OCI-LY3 (cell line): ENCODE data around the gene UBE2S.
"Not testable (repeated sequence)": the region's sequence is repeated elsewhere in the genome, so short reads cannot be mapped to it uniquely, and the experiment has no call there.

Experiments used
- H2AFZ ChIP-seq: fragments of 200-600, 300-600 bp; shearing (Covaris generic); 2 replicates; pipeline ENCODE4 v1.6.0; 2014; ENCODE audit warnings: antibody characterized with exemption, low read depth, low read length
- H3K27ac ChIP-seq: fragments of 200-600, 300-600 bp; sonication (generic); 2 replicates; pipeline ENCODE4 v1.5.1; 2014; ENCODE audit warnings: mild to moderate bottlenecking, low read length, moderate library complexity, mixed read lengths
- H3K27me3 ChIP-seq: fragments of 200-600, 300-600 bp; sonication (generic); 2 replicates; pipeline ENCODE4 v1.6.1; 2014; ENCODE audit warnings: low read depth, low read length, mixed read lengths
- H3K36me3 ChIP-seq: fragments of 200-600, 300-600 bp; sonication (generic); replicated peaks from 2 replicates; pipeline ENCODE3; 2014; ENCODE audit warnings: low read depth, low read length, mixed read lengths
- H3K4me1 ChIP-seq: fragments of 300-600, 200-600 bp; sonication (generic); 2 replicates; pipeline ENCODE4 v1.6.1; 2014; ENCODE audit warnings: low read length, mixed read lengths
- H3K4me2 ChIP-seq: fragments of 200-600, 300-600 bp; sonication (generic); 2 replicates; pipeline ENCODE4 v1.6.1; 2014; ENCODE audit warnings: low read length, mixed read lengths
- H3K4me3 ChIP-seq: fragments of 300-600, 200-600 bp; sonication (generic); 2 replicates; pipeline ENCODE4 v1.5.1; 2014; ENCODE audit warnings: antibody characterized with exemption, mild to moderate bottlenecking, low read length, moderate library complexity
- H3K79me2 ChIP-seq: fragments of 300-600, 200-600 bp; shearing (Covaris generic); 2 replicates; pipeline ENCODE4 v1.6.1; 2014; ENCODE audit warnings: mild to moderate bottlenecking, low read length, mixed read lengths
- H3K9ac ChIP-seq: fragments of 300-600, 200-600 bp; shearing (Covaris generic); 2 replicates; pipeline ENCODE4 v1.6.0; 2014; ENCODE audit warnings: mild to moderate bottlenecking, low read length, moderate library complexity
- H3K9me3 ChIP-seq: fragments of 200-600, 300-600 bp; shearing (Covaris generic); 2 replicates; pipeline ENCODE4 v1.6.1; 2014; ENCODE audit warnings: low read length, mixed read lengths; ENCODE audit not compliant: insufficient read depth
- H4K20me1 ChIP-seq: fragments of 200-600, 300-600 bp; sonication (generic); 2 replicates; pipeline ENCODE4 v1.6.1; 2016; ENCODE audit warnings: low read length, mixed read lengths; ENCODE audit not compliant: insufficient read depth
- EZH2phosphoT487 ChIP-seq: fragments of 200-600 bp; shearing (Covaris generic); IDR thresholded peaks from 2 replicates; pipeline ENCODE4 v1.6.1; 2018; ENCODE audit warnings: antibody characterized with exemption, mixed run types, low read depth
- TF ChIP-seq, protein P1 (sequence below): fragments of 200-600, 300-600 bp; sonication (generic); IDR thresholded peaks from 2 replicates; pipeline ENCODE4 v1.5.1; 2014; ENCODE audit warnings: antibody characterized with exemption, low read length, low read depth

The UBE2S gene

DNA sequence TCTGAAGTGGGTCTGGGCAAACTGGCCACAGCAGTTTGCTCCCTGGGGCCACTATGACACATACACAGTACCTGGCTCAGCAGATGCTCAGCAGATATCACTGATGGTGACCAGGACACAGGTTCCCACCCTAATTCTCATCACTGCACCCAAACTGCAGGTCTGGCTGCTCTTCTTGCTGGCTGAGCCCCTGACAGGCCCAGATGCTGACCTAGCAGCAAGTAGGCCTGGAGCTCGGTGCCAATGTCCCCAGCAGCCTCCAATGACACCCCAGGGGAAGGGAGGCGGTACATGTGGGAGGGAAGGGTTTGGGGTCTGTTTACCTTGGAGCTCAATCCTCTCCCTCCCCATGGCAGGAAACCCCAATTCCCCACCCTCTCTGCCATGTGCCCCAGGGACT is 5.1 kb downstream of the UBE2S start:
- Histone ChIP-seq H3K9me3 (no peaks in the 10 kb centered on the region), H3K4me1 (peaks cover 24% of the 10 kb centered on the region), H3K27ac (no peak overlapping the region), H3K27me3 (no peaks in the 10 kb centered on the region), H4K20me1 (peaks cover 67% of the 10 kb centered on the region), H3K9ac (no peak overlapping the region), H3K36me3 (peaks cover 57% of the 10 kb centered on the region), H3K4me3 (no peak overlapping the region), H3K79me2 (peaks cover 47% of the 10 kb centered on the region), H3K4me2 (no peak overlapping the region), H2AFZ (no peak overlapping the region)
- TF ChIP-seq, protein P1, sequence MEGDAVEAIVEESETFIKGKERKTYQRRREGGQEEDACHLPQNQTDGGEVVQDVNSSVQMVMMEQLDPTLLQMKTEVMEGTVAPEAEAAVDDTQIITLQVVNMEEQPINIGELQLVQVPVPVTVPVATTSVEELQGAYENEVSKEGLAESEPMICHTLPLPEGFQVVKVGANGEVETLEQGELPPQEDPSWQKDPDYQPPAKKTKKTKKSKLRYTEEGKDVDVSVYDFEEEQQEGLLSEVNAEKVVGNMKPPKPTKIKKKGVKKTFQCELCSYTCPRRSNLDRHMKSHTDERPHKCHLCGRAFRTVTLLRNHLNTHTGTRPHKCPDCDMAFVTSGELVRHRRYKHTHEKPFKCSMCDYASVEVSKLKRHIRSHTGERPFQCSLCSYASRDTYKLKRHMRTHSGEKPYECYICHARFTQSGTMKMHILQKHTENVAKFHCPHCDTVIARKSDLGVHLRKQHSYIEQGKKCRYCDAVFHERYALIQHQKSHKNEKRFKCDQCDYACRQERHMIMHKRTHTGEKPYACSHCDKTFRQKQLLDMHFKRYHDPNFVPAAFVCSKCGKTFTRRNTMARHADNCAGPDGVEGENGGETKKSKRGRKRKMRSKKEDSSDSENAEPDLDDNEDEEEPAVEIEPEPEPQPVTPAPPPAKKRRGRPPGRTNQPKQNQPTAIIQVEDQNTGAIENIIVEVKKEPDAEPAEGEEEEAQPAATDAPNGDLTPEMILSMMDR: no peak
- TF ChIP-seq EZH2phosphoT487: no peak

DNA sequence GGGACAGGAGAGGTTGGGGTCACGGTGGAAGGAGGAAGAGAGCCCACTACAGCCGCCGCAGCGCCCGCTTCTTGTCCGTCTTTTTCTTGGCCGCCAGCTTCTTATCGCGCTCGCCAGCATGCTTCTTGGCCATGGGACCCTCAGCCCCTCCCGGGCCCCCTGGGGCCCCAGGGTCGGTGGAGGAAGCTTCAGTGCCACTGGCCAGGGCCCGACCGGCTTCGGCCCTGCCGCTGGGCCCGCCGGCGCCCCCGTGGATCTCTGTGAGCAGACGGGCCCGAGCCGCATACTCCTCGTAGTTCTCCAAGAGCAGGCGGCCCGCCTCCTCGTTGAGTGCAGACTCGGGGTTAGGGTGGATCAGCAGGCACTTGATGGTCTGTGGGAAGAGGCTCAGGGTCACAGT is 6.2 kb downstream of the UBE2S start:
- peaks cover 64% of the 10 kb centered on the region for H4K20me1 ChIP-seq
- H2AFZ ChIP-seq, H3K27ac ChIP-seq, H3K9me3 ChIP-seq, H3K27me3 ChIP-seq, H3K9ac ChIP-seq, H3K4me2 ChIP-seq, H3K4me3 ChIP-seq: not testable (repeated sequence)
- H3K36me3 ChIP-seq: peaks cover 47% of the 10 kb centered on the region
- H3K4me1 ChIP-seq: peaks cover 23% of the 10 kb centered on the region
- H3K79me2 ChIP-seq: peaks cover 36% of the 10 kb centered on the region

DNA sequence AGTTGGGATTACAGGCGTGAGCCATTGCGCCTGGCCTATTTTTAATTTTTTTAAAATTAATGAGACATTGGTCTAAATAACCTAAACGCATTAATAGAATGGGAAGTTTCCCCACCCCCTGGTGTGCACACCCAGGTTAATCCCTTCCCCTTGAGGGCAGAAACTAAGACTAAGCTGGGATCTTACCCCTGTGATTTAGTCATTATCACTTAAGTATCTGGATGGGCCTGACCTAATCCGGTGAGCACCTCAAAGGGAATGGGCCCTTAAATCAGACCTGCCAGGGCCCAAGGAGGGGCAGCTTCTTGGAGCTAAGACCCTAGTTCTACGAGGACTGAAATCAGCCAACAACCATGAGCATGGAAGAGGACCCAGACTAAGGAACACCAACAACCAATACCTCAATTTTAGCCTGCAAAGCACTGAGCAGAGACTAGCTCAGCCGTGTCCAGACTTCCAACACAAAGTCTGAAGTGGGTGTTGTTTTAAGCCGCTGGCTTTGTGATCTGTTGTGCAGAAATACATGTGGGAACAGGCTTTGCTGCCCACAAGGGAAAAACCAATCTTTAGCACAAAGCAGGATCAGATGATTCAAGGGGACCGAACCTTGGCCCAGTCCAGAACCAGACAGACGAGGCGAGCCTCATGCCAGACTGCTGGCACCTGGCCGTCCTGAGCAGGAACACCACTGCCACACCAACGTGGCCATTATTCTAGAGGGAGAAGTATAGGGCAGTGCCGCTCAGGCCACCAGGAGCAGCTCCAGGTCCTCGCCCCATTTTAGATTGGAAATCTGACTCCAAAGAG is 7.1 kb downstream of the UBE2S start:
- Histone ChIP-seq H3K9me3 (no peaks in the 10 kb centered on the region), H3K9ac (no peak overlapping the region), H3K36me3 (peaks cover 38% of the 10 kb centered on the region), H3K27me3 (no peaks in the 10 kb centered on the region), H3K4me3 (no peak overlapping the region), H2AFZ (no peak overlapping the region), H3K4me1 (peaks cover 14% of the 10 kb centered on the region), H3K79me2 (peaks cover 27% of the 10 kb centered on the region), H3K27ac (no peak overlapping the region), H3K4me2 (no peak overlapping the region), H4K20me1 (peaks cover 55% of the 10 kb centered on the region)
- TF ChIP-seq, protein P1: no peak
- no peak for TF ChIP-seq EZH2phosphoT487

DNA sequence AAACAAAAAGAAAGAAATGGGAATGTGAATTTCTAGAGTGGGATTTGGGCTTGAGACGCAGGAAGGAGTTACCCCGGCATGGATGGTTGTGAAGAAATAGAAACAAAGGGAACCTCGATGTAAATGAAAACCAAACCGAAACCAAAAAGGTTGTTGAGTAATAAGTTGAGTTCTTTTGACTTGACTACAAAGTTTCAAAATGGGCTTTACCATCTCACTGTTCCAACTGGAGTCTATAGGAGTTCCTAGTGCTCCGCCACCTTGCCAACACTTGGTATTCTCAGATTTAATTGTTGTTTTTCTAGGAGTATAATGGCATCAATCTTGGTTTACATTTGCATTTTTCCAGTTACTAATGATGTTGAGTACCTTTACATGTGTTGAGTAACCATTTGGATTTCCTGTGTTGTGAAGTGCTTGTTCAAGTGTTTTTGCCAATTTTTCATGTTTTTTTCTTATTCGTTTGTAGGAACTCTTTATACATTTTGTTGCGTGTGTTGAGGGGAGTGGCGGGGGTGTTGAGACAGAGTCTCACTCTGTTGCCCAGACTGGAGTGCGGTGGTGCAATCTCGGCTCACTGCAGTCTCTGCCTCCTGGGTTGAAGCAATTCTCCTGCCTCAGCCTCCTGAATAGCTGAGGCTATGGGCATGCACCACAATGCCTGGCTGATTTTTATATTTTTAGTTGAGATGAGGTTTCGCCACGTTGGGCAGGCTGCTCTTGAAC is 9.2 kb downstream of the UBE2S start:
- Histone ChIP-seq H3K27ac (peak overlapping the region; percentile 25; the same call in 1 of the 2 replicates), H3K4me2 (peak overlapping the region; percentile 74), H3K9ac (no peak overlapping the region), H4K20me1 (peaks cover 40% of the 10 kb centered on the region), H3K4me3 (peak overlapping the region; percentile 52), H3K4me1 (peaks cover 12% of the 10 kb centered on the region), H3K9me3 (no peaks in the 10 kb centered on the region), H3K36me3 (peaks cover 26% of the 10 kb centered on the region), H3K79me2 (peaks cover 11% of the 10 kb centered on the region), H3K27me3 (no peaks in the 10 kb centered on the region), H2AFZ (no peak overlapping the region)
- TF ChIP-seq, protein P1: no peak
- no peak for TF ChIP-seq EZH2phosphoT487
